ENCODE data around the gene HOXC11. TPM values are rescaled to one million over a fixed set of nuclear protein-coding genes. Genes with fewer than 3 reads are reported as not detected.

Gene HOXC11
- total and polyA plus RNA-seq, 2 donors (not counting 1 experiment from before 2014, with no cell fraction given) = not detected

- no peak for DNase-seq
- TF ChIP-seq EZH2 (IDR thresholded peaks at IDR 0.05; ENCODE audit: borderline replicate concordance, insufficient read depth, low read depth, low read length, poor library complexity, severe bottlenecking) = no peak
- no peak for TF ChIP-seq CTCF (IDR thresholded peaks at IDR 0.05)
- Histone ChIP-seq H3K79me2 (ENCODE audit: control insufficient read depth, insufficient read depth, low read length) (no peaks in the 10 kb centered on the region), H2AFZ (ENCODE audit: insufficient read depth, low read depth, low read length, poor library complexity, severe bottlenecking) (no peak overlapping the region), H3K36me3 (replicated peaks in 1 of 2; ENCODE audit: control extremely low read depth in 1 of 2, control insufficient read depth in 1 of 2, extremely low read depth in 1 of 2, insufficient read depth in 2 of 2, low read length in 1 of 2) (no peaks in the 10 kb centered on the region), H3K27me3 (replicated peaks in 1 of 4; ENCODE audit: control extremely low read depth in 1 of 4, control insufficient read depth in 3 of 4, insufficient read depth in 4 of 4, low read length in 3 of 4) (peaks cover 0 to 97% (median 85%) of the 10 kb centered on the region in 4 experiments), H3K9ac (ENCODE audit: low read length) (no peak overlapping the region), H3K9me3 (ENCODE audit: control extremely low read depth in 1 of 3, control insufficient read depth in 2 of 3, insufficient read depth in 1 of 3, low read length in 2 of 3) (peaks cover 0 to 78% (median 13%) of the 10 kb centered on the region in 3 donors), H4K20me1 (ENCODE audit: control insufficient read depth, insufficient read depth, low read length, poor library complexity, severe bottlenecking) (no peaks in the 10 kb centered on the region), H3K4me2 (replicated peaks; ENCODE audit: low read depth, low read length, poor library complexity, severe bottlenecking) (no peak overlapping the region), H3K4me3 (ENCODE audit: control extremely low read depth in 1 of 5, extremely low read depth in 1 of 5, insufficient read depth in 1 of 5, low read depth in 2 of 5, low read length in 4 of 5) (no peak overlapping the region), H3K27ac (ENCODE audit: low read length in 2 of 2) (no peak overlapping the region), H3K4me1 (ENCODE audit: control insufficient read depth in 2 of 2, insufficient read depth in 2 of 2, low read length in 2 of 2) (peaks cover 25 to 42% of the 10 kb centered on the region in 2 donors)
- intact Hi-C loops (cut with micrococcal nuclease) = loop anchor here (5.0 kb wide), 1 partner anchor 35 kb away; no protein-coding TSS in a partner anchor
- no peak overlapping the region for H3K27ac Mint-ChIP-seq
- H3K4me1 Mint-ChIP-seq = peaks cover 21% of the 10 kb centered on the region
- WGBS (ENCODE audit: insufficient coverage) = no CpG with 5 or more reads among the region's 9 CpGs
- POLR2A ChIA-PET = interaction anchor here (0.6 to 0.7 kb wide), 2 partner anchors 15 to 228 kb away, joined by 3 to 12 read pairs; no protein-coding TSS in a partner anchor
- H3K4me3 Mint-ChIP-seq = no peak overlapping the region
- peaks cover 83% of the 10 kb centered on the region for H3K27me3 Mint-ChIP-seq
- CTCF ChIA-PET = no interaction called here
- H3K9me3 Mint-ChIP-seq (ENCODE audit: insufficient read depth) = peaks cover 2% of the 10 kb centered on the region
- no peak for ATAC-seq (ENCODE audit: low read depth)
These were observed 4.1 kb downstream of the HOXC11 start for GRCh38 chr12:53976823-53977595.
